NCI-H345 treated with DMSO at 0.1 percent for 48 hours (cell line): Measurements from ENCODE around the gene RAB15.

Experiments
- DNase-seq: peaks from one replicate; lab custom pipeline; 2025; ENCODE audit not compliant: unreplicated experiment; lab: John Stamatoyannopoulos, UW

Gene RAB15

DNA sequence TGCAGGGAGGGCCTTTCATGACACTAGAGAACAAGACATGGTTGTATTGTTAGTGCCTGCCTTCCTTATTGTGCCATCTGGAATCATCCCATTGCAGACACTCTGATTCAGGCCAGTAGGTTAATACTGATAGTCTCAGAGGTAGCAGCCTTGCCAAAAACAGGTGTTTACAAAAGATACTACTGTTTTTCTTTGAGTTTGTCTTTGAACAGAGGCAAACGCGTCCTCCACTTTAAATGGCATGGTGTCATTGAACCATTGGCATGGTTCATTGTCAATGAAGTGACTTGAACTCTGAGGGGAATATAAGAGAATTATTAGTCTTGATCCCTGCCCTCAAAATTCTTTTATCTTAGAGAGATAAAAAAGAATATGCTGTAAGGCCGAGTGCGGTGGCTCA, 18.8 kb upstream of the RAB15 start:
- no peak for DNase-seq

DNA sequence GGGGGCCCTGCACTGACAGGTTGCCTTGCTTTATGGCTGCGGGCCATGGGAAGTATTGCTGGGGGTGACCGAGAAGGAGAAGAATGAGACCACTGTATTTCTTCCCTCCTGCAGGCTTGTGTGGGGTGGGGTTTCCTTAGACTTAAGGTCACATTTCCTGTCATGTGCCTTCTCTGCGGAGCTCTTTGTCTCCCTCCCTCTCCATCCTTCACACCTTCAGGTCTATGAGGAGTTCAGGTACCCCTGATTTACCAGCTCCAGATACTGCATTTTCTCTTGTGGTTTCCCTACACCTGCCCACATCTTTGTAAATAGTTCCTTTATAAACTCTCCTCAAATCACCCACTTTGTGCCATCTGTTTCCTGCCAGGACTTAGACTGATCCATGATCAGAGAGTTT, 18.2 kb upstream of the RAB15 start:
- no peak for DNase-seq

DNA sequence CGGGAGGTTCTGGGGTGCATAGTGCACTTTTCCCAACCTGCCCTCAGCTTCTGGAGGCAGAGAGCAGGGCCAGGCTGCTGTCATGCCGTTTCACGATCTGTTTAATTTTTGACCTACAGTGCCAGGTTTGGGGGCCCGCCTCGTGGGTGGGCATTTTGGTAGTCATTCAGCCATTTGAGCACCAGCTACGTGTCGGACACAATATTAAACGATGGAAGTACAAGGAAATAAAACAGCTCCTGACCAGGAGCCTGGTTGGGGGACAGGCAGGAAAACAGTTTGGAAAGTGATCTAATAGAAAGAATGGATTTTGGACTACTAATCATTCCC, 15.3 kb upstream of the RAB15 start:
- DNase-seq = no peak

DNA sequence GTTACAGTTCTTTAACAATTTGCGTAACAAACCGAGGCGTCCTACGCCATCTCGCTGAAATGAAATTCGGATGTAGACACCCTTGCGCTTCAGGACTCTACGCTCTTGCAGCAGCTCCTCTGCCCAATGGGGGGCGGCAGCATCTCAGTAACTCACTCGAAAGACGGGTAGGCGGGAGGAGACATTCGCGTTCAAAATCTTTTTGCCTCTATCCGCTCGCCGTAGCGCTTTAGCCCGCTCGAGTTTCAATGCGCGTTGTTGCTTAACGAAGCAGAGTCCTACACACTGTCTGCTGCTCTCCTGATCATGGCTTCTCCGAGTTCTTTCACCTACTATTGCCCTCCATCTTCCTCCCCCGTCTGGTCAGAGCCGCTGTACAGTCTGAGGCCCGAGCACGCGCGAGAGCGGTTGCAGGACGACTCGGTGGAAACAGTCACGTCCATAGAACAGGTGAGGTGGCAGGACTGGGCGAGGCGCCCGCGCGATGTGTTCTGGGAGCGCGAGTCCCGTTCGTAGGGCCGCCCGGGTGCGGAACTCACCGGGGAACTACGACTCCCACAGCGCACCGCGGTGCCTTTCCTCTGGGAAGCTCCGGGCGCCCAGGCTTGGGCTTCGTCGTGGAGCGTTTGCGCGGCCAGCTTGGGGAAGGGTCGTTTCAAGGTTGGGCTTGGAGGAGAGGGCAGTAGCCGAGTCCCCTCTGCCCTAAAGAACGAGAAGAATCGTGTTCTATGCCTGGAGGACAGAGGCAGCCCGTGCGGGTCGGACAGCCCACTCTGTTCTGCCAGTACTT, 14.7 kb upstream of the RAB15 start, which contains the start of gene FNTB:
TSS of gene FNTB (plus strand) at position 248 of the 790 bp plus-strand sequence. CDS start at position 307, 59 bp downstream.
- peak; percentile 99 for DNase-seq

DNA sequence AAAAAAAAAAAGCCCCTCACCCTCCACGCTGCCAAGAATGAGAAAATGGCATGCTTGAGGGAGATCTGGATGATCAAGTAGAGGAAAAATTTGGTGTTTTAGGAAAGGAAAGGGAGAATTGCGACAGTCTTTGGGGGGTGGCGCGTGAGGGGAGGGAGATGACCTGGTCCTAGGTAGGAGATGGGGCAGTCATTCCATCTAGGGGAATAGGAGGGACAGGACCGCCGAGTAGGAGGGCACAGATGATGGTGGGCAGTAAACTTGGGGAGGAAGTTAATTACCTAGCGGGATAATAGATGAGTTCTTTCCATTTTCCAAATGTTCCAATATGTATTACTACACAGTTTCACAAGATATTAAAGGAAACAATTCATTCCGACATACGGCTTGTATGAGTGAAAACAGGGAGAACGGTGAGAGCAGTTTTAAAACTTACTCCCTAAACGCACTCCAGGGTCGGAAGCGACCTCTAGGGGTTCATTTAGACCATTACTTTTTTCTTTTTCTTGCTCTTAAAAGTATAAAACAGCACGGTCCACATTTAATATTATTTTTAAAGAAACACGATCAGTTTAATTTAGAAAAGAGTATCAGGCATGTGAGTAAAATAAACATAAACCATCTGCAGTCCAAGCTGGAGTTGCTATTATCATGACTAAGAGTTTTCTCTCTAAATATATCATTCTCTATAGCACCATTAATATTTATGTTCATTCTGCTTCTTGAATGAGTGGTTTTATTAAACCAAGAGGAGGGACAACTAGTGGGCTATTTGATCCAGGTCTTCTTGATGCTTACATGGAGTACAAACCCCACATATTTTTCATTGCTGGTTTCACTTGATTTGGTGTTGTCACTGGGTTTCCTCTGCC, 11.5 kb upstream of the RAB15 start:
- peak; percentile 54 for DNase-seq

DNA sequence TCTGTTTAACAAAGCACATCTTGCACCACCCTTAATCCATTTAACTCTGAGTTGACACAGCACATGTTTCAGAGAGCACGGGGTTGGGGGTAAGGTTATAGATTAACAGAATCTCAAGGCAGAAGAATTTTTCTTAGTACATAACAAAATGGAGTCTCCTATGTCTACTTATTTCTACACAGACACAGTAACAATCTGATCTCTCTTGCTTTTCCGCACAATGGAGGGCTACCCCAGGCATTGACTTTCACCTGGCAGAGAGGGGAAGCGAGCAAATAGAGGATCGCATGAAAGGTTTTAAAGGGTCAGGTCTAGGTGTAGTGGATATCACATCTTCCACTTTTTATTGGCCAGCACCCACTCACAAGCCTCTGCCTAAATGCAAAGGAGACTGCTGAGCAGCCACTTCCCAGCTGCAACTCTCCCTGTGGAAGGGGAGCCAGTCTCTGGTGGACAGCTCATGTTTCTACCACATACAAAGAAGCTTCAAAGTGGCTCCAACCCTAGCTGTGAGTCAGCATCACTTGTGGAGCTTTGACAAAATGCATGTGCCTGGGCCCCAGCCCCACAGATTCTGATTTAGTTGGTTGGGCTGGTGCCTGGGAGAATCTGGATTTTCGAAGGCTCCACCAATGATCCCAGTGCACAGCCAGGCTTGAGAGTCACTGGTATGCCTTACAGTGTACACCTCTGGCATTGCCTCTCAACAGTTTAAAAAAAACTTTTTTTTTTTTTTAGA, 7.4 kb upstream of the RAB15 start:
- no peak for DNase-seq

DNA sequence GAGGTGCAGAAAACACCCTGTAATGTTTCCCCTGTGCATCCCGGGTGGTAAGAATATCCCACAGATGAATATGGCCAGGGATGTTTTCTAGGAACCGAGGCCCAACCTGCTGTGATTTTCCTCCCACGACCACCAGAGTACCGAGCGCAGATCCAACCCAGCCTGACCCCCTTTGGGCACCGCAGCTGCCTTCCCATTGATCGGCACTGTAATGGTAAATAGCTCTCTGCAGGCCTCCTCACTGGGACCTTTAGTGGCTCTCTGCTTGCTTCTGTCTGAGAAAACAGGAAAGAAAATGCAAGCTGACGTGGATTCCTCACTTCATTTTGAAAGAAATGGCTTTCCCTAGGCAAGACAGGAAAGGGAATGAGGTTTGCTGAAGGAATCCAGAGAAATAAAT, 2.4 kb upstream of the RAB15 start:
- DNase-seq = no peak

DNA sequence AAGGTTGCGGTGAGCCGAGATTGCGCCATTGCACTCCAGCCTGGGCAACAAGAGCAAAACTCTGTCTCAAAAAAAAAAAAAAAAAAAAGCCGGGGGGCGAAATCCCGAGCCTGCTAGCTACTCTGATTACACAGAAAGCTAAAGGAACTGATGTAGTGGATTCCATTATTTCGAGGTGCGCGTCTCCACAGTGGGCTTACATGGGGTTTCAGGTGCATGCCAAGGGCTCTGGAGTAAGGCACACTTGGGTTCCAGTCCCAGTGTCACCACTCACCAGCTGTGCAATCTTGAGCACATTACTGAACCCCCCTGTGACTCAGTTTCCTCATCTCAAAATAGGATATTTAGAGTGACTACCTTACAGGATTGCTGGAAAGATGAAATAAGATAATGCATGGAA, 1.7 kb upstream of the RAB15 start:
- DNase-seq = no peak

DNA sequence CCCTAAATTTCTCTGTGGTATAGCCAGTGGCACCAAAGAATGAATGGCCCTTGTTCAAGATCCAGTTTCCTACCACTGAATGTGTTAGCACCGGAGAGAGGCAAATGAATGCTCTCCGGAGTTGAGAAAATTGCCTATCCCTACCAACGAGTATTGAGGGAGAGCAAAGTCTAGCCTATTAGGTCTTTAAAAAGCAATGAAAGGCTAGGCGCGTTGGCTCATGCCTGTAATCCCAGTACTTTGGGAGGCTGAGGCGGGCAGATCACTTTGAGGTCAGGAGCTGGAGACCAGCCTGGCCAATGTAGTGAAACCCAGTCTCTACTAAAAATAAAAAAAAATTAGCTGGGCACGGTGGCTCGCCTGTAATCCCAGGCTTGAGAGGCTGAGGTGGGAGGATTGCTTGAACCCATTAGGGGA, 898 bp upstream of the RAB15 start:
- DNase-seq = no peak

DNA sequence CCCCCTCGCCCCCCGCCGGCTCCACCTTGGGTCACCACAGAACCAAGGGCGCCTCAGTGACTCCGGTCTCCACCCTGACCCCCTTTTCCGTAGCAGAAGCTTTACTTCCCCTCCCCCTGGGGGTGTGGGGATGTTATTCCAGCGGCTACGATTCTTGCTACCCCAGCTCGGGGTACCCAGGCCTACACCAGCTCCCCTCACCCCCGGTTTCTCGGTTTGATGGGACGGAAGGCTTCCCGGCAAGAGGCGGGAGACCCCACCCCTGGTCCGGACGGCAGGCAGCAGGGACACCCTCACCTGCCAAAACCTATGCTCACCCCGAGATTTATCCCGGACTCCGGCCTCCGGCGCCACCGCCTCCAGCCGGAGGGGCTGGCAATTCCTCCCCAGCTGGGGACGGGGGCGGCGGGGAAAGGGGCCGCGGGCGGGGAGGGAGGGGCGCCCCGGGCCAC, 619 bp downstream of the RAB15 start:
- DNase-seq = no peak

DNA sequence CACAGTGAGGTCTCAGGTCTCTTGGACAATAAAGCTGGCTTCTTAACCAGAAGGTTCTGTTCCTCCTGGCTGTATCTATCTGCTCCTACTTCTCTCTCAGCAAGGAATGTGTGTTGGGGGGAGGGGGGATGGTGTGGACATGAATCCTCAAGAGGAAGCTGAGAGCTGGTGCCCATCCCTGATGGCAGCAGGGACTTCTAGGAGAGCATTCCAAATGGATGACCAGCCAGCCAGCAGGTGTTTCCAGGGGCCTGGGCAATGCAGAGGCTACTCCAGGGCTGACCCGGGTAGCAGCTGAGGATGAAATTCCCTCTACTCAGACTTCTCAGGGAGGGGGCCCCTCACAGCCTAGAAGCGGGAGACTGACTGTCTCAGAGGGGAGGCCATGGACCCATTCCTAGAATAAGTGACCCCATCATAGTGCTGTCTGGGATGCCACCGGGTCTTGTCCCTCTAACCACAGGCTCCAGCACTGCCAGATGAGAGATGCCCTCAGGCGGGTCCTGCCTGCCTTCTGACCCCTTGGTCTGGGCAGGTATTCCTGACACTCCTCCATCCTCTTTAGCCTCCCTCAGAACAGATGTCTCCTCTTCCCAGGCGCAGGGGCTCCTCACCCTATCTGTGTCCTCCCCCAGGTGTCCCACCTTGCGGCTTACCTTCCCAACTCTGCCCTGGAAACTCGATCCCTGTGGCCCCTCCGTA, 1.2 kb downstream of the RAB15 start:
- no peak for DNase-seq

DNA sequence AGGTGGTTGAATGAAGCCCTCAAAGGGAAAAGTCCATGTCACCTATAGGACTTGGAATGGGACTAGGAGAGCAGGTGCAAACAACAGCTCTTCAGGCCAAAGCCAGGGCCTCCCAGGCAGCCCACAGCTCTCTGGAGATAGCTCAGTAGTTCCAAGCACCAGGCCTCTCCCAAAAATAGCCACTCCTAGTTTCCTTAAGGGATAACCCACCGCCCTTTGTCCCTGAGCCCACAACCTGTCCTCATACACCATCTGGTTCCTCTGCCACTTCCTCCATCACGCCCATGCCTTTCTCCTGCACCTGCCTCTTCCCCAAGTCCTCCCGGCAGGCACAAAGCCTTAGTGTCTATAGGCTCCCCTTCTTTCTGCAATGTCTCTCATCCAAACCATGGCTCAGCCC, 2.1 kb downstream of the RAB15 start:
- no peak for DNase-seq

DNA sequence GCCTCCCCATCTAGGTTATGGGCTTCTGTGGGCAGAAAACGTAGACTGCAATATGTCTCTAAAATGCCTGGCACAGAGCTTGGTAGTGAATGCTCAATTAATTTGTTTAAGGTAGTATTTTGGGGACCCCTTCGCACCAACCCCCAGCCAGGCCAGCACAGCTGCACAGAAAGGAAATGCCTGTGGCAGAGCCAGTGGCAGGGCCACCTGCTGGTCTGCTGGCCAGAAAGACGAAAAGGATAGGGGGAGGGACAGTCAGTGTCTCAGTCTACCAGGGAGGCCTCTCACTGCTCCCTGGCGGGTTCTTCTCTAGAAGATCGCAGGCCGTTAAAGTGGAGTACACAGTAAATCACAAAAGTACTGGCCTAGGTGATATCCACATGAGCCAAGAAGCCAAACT, 3.5 kb downstream of the RAB15 start:
- DNase-seq = no peak

DNA sequence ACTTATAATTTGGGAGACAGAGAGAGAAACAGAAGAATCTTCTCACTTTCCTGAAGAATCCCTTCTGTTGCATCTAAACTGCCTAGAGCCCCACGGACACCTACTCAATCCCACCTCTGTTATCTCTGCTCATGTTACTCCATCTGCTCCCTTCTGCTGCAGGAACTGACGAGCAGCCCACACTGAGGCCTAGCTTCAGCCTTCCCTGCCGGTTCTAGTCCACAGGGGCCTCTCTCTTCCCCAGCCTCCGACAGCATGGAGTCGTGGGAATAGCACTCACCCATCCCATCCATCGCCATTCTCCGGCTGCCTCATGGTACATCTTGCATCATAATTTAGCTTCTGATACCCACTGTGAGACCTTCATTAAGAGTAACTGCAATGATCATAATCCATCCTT, 4.0 kb downstream of the RAB15 start:
- no peak for DNase-seq

DNA sequence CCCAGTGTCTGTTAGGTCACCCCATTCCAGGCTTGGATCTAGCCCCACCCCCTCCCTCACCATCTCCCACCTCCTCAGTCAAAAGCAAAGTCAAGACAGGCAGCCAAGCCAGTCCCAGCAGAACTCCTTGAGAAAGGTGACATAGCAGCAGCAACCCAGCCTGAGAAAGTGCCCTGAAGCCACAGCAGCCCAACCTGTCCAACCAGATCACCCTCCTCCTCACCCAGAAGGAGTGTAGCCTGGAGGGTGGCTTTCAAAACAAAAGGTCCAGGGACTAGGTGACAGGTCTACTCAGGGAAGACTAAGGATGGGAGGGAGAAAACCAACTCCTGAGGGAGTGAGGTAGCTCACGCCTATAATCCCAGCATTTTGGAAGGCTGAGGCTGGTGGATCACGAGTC, 5.2 kb downstream of the RAB15 start:
- DNase-seq = no peak

DNA sequence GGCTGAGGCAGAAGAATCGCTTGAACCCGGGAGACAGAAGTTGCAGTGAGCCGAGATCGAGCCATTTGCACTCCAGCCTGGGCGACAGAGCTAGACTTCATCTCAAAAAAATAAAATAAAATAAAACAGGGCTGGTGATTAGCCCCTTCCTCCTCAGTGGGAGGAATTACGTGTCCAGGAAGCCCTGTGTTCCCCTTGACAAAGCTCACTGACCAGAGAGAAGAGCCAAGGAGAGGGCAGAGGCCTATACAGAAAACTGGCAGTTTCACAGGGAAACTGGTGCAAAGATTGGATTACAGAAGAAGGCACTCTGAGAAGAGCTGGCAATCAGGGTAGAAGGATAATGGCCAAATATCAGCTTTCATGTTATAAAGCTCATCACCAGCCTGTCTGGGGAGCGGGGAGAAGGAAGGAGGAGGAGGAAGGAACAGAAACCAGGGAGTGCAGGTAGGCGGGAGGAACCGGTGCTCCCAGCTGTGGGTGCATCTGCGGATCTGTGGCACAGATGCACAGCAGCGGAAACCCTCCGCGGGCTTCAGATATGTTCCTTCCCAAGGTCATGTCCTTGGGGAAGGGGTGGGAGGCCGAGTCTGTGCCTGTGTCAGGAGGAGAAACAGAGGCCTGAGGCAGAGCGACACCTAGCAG, 6.7 kb downstream of the RAB15 start:
- no peak for DNase-seq

DNA sequence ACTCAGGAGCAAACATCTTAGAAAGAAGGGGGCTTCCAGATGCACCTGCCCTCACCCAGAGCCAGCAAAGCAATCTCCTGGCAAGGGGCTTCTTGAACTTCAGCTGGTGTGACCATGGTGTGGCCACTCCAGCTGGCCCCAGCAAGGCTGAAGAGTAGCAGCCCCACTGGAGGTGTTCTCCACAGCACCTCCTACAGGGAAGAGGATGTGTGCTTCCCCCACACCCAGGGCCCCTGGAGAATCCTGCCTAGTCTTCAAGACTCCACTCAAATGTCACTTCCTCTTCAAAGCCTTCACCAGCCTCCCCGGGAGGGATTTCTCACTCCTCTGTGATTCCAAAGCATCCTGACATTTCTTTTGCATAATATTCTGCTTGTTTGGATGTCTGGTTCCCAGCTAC, 8.5 kb downstream of the RAB15 start:
- no peak for DNase-seq

DNA sequence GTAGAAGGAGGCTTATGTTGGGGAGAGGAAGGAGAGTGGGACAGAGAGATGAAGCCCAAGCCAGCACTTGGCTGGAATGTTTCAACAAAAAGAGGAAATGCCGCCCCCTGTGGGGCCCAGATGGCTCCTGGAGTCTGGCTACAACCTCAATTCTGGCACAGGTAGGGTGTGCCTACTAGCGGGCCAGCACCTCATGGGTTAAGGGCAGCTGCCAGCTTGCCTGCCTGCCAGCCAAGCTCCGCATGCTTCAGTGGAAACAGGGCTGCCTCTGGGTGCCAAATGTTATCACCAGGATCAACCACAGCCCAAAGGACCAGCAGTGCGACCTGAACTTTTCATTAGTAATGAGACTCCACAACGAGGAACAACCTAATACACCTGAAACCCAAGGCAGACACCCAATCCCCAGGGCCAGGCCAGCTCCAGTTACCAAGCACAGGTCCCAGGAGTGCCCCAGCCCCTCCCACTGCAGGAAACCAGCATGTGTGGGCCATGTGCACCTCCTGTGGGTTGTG, 11.3 kb downstream of the RAB15 start:
- no peak for DNase-seq

DNA sequence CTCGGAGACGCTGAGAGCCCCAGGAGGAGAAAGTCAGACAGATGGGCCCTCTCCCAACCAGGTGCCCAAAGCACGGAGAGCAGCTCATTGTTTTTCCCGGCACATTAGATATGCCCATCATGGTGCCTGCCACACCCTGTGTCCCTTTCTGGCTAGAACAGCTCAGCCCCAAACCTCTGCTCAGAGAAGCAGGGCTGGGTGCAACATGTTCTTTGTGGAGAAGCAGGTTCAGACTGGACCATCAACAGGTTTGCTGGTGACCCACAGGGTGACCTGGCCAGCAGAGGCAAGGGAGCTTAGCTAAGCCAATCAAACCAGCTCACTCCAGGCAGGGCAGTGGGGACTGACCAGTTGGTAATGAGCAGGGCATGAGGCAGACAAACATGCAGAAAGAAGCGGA, 13.4 kb downstream of the RAB15 start:
- no peak for DNase-seq

DNA sequence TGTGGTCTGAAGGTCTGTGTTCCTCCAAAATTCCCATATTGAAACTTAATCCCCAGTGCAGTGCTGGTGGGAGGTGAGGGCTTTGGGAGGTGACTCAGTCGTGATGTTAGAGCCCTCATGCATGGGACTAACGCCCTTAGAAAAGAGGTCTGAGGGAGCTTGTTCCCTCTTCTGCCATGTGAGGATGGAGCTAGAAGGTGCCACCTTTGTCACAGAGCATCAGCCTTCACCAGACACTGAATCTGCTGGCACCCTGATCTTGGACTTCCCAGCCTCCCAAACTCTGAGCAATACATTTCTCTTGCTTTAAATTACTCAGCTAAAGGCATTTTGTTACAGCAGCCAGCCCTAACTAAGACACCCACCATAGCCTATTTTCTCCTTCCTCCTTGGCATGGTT, 13.9 kb downstream of the RAB15 start:
- DNase-seq = no peak
